Activated T-cell treated with anti-CD3 and anti-CD28 coated beads for 24 hours (primary cell): Measurements from ENCODE around the gene MMS22L.

ENCODE experiments used
- DNase-seq: peaks from one replicate; pipeline ENCODE4 v3.0.0-alpha.2; 2020; ENCODE audit warnings: low read depth

Gene MMS22L

GRCh38 chr6:97282726-97283617, at the start of gene MMS22L:
Gene MMS22L, minus strand, starts transcription at chr6:97283216. Its CDS starts 739 bp downstream, at chr6:97282477.
- DNase-seq, result peak; percentile 90

GRCh38 chr6:97322811-97323210, 39.8 kb upstream of the MMS22L start:
- DNase-seq, result no peak

- no peak for DNase-seq
These were observed 39.2 kb upstream of the MMS22L start for GRCh38 chr6:97322226-97322625.

GRCh38 chr6:97316978-97317377, 34.0 kb upstream of the MMS22L start:
- DNase-seq, result no peak

- no peak for DNase-seq
These were observed 29.2 kb upstream of the MMS22L start for GRCh38 chr6:97312241-97312640.

GRCh38 chr6:97306544-97307320, 23.7 kb upstream of the MMS22L start:
- no peak for DNase-seq

- DNase-seq, result no peak
These were observed 22.5 kb upstream of the MMS22L start for GRCh38 chr6:97305414-97306066.

GRCh38 chr6:97304701-97305100, 21.7 kb upstream of the MMS22L start:
- DNase-seq, result no peak

- DNase-seq, result no peak
These were observed 11.4 kb upstream of the MMS22L start for GRCh38 chr6:97294451-97294850.

- DNase-seq, result no peak
These were observed 10.2 kb upstream of the MMS22L start for GRCh38 chr6:97293198-97293696.

- no peak for DNase-seq
These were observed 9.7 kb upstream of the MMS22L start for GRCh38 chr6:97292671-97293070.

- no peak for DNase-seq
These were observed 8.9 kb upstream of the MMS22L start for GRCh38 chr6:97291896-97292295.

GRCh38 chr6:97289332-97289731, 6.3 kb upstream of the MMS22L start:
- DNase-seq, result no peak

- DNase-seq, result no peak
These were observed 5.2 kb upstream of the MMS22L start for GRCh38 chr6:97288188-97288587.

GRCh38 chr6:97282238-97282725, 734 bp downstream of the MMS22L start:
- DNase-seq, result no peak

- DNase-seq, result no peak
These were observed 2.2 kb downstream of the MMS22L start for GRCh38 chr6:97280766-97281165.

GRCh38 chr6:97275804-97276203, 7.2 kb downstream of the MMS22L start:
- DNase-seq, result no peak

GRCh38 chr6:97269821-97270220, 13.2 kb downstream of the MMS22L start:
- no peak for DNase-seq

GRCh38 chr6:97262676-97263075, 20.3 kb downstream of the MMS22L start:
- no peak for DNase-seq

GRCh38 chr6:97246842-97247241, 36.2 kb downstream of the MMS22L start:
- no peak for DNase-seq

- no peak for DNase-seq
These were observed 42.8 kb downstream of the MMS22L start for GRCh38 chr6:97240222-97240621.

- DNase-seq, result no peak
These were observed 51.1 kb downstream of the MMS22L start for GRCh38 chr6:97231911-97232310.
